Dermis blood vessel endothelial cell (primary cell): Measurements from ENCODE around the gene ZCCHC17. TPM values are rescaled to one million over a fixed set of nuclear protein-coding genes. Genes with fewer than 3 reads are reported as not detected.
"Not testable (repeated sequence)": the region's sequence is repeated elsewhere in the genome, so short reads cannot be mapped to it uniquely, and the experiment has no call there.

ENCODE experiments used
- DNase-seq: peaks from one replicate; pipeline ENCODE4 v3.0.0; 2010
- total RNA-seq: library from RNA; depleted of rRNA; stranded (reverse); fragments of >200 nt; gene quantifications from 2 replicates; pipeline ENCODE4 v1.2.3, GENCODE V29; 2014

ZCCHC17 gene, protein sequence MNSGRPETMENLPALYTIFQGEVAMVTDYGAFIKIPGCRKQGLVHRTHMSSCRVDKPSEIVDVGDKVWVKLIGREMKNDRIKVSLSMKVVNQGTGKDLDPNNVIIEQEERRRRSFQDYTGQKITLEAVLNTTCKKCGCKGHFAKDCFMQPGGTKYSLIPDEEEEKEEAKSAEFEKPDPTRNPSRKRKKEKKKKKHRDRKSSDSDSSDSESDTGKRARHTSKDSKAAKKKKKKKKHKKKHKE
- total RNA-seq = 34.3 and 36.9 TPM in 2 replicates

DNA sequence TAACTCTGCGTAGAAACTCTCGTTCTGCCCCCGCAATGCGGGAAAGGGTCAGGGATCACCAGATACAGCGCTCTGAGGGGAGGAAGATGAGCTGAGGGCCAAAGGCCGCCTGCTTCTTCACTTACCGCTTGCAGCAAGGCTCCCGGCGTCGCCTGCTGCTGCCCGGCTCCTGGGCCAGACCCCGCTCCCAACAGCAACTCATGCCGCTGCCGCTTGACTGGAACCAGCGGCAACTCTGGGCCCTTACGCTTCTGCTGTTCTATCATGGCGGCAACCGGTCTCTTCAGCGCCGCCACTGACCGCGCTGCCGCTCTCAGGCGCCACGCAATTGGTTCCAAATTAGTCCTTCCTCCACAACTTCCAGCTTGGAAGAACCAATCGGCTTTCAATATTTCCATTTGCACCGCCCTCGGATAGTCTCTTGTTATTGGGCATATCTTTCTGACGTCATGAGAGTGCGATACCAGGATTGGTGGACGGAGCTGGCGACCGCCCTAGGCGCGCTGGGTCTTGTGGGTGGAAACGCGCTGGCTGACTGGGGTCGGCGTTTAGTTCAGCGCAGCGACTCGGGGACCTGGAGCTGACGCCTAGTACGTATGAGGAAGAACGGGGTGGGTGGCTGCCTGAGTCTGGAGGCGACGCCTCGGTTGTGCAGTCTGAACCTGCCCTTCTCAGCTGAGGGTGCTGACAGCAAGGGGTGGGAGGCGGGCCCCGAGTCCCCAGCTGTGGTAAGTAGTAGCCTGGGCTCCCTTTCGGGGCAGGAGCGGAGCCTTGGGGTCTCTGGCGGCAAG is at the start of gene ZCCHC17, which contains the start of gene SNRNP40:
TSS of gene ZCCHC17 (plus strand) at position 547 of the 791 bp plus-strand sequence. CDS start 13,067 bp downstream, outside the sequence.
TSS of gene SNRNP40 (minus strand) at position 303 of the 791 bp plus-strand sequence. CDS start at position 266, 37 bp downstream.
- DNase-seq = peak; percentile 99

DNA sequence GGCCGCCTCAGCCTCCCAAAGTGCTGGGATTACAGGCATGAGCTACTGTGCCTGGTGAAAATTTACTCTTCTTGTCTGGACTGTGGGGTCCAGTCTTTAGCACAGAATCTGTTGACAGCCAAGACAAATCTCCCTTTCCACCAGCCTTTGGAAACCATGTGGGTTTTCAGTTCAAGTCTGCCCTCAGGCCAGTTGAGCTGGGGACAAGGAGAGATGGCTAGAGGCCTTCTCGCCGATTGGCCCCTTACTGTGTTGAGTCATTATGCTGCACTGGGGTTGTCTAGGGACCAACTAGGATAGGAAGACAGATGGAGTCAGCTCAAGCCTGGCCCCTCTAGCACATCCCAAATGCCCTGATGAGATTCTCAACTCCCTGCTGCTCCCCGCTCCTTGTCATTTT is 48.6 kb upstream of the ZCCHC17 start:
- DNase-seq = no peak

- no peak for DNase-seq
These were observed 47.0 kb upstream of the ZCCHC17 start for GRCh38 chr1:31249854-31250253.

DNA sequence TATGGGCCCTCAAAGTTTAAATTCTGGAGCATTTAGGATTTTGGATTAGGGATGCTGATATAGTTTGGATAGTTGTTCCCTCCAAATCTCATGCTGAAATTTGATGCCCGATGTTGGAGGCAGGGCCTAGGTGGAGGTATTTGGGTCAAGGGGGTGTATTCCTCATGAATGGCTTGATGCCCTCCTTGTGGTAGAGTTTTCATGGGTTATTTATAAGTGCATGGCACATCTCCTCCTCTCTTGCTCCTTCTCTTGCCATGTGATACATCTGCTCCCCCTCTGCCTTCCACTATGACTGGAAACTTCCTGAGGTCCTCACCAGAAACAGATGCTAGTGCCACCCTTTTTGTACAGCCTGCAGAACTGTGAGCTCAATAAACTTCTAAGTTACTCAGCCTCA is 39.6 kb upstream of the ZCCHC17 start:
- DNase-seq = no peak

- no peak for DNase-seq
These were observed 38.3 kb upstream of the ZCCHC17 start for GRCh38 chr1:31258581-31258980.

GRCh38 chr1:31259746-31260145 is 37.1 kb upstream of the ZCCHC17 start:
- DNase-seq = no peak

GRCh38 chr1:31261916-31262315 is 34.9 kb upstream of the ZCCHC17 start:
- DNase-seq = no peak

- DNase-seq = not testable (repeated sequence)
These were observed 34.4 kb upstream of the ZCCHC17 start for GRCh38 chr1:31262393-31262792.

GRCh38 chr1:31263408-31263807 is 33.4 kb upstream of the ZCCHC17 start:
- no peak for DNase-seq

GRCh38 chr1:31264790-31265386 is 31.9 kb upstream of the ZCCHC17 start:
- DNase-seq = no peak

DNA sequence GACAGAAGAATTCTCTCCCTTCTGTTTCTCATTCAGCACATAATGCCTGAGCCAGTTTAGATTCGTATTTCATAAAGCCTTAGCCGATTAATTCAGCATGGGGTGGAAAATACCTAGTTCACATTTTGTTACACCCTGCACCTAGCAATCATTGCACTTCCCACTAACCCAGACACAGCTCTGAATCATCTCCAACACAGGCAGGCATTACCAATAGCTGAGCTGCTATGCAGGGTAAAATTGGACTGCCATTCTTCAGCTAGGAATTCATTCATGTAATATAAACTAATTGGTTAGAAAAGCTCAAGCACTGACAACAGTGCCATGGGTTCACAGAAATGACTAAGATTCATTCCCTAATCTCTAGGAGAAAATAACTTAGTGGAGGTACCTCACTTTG is 30.3 kb upstream of the ZCCHC17 start:
- DNase-seq = no peak

GRCh38 chr1:31272369-31272768 is 24.5 kb upstream of the ZCCHC17 start:
- peak; percentile 72 for DNase-seq

DNA sequence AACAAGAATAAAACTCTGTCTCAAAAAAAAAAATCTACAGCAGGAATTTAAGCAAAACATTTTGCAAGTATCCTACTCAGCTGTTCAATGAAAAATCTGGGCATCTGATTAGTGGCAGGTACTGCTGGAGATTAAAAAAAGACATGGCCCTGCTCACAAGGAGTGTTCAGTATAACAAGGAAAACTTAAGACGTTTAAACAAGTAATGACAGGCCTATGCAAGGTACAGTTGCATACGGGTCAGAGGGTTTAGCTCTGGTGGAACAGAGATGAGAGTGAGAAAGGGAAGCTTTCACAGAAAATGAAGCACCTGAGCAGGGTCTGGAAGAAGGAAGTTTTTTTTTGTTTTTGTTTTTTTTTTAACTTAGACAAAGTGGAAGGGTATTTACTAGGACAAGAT is 23.2 kb upstream of the ZCCHC17 start:
- no peak for DNase-seq

- not testable (repeated sequence) for DNase-seq
These were observed 14.4 kb upstream of the ZCCHC17 start for GRCh38 chr1:31282426-31282825.

GRCh38 chr1:31287791-31288190 is 9.0 kb upstream of the ZCCHC17 start:
- not testable (repeated sequence) for DNase-seq

DNA sequence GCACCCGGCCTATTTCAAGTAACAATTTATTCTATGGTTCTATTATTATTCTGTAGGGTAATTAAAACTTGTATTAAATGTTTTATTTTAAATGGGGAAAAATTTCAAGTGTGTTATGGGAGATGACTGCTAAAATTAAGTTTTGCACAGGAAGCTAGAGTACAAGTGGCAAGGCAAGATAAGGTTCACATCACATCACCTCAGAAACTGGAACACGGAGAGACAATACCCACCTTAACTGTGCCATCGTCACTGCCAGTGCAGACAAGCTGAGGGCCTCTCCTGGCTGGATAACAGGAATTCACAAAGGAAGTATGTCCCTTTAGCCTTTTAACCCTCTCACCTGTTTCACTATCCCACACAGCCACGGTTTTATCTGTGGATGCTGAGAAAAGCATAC is 7.8 kb upstream of the ZCCHC17 start:
- peak; percentile 30 for DNase-seq

DNA sequence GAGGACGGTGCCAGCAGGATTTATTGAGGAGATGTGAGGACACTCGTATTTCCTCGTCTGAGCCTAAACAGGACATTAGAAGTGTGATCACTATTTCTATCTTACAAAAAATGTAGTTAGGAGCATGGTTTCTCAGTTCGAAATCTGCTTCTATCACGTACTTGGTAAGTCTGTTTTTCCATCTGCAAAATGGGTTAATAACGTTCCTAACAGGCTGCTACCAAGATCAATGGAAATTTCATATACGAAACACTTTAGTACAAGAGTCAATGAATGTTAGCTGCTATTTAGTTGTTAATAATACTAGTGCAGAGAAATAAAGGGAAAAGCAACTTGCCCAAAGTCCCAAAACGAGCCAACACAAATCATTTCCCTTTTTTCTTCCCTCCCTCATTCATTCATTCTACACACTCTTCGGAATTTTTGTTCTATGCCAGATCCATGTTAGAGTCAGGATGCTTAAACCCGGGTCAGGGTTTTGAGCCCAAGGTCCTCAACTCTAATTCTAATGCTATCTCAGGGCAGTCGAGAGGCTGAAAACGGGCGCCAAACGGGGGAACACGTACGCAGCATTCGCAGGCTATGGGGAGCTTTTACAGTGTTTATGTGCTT is 852 bp upstream of the ZCCHC17 start:
- DNase-seq = peak; percentile 4

GRCh38 chr1:31297277-31298247 is 730 bp downstream of the ZCCHC17 start:
- peak; percentile 58 for DNase-seq

GRCh38 chr1:31299365-31299764 is 2.5 kb downstream of the ZCCHC17 start:
- peak; percentile 9 for DNase-seq

DNA sequence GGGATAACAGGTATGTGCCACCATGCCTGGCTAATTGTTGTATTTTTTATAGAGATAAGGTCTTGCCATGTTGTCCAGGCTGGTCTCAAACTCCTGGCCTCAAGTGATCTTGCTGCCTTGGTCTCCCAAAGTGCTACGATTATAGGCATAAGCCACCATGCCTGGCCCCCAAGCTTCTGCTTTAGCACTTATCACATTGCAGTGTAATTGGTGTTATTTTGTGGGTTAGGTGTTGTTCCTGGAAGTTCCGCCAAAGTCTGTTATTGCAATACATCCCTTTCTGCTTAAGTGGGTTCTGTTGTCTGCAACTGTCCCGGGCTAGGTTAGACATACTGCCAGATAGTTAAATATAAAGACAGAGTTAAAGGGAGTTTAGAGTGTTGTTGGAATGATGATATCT is 3.4 kb downstream of the ZCCHC17 start:
- DNase-seq = no peak

DNA sequence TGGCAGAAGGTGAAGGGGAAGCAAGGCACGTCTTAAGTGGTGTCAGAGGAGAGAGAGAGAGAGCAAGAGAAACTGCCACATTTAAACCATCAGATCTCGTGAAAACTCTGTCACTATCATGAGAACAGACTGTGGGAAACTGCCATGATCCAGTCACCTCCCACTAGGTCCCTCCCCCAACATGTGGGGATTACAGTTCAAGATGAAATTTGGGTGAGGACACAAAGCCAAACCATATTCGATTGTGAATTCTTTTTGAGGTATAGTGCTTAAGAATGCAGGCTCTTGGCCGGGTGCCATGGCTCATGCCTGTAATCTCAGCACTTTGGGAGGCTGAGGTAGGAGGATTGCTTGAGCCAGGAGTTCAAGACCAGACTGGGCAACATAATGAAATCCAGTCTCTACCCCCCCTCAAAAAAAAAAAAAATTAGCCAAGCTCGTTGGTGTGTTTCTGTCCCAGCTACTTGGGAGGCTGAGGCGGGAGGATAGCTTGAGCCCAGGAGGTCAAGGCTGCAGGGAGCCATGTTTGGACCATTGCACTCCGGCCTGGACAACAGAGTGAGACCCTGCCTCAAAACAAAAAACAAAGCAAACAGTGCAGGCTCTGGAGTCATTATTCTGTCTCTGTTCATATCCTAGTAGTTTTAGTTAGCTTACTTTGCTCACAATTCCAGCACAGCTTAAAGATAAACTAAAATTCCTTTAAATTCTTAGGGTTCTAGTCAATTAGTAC is 6.0 kb downstream of the ZCCHC17 start:
- DNase-seq = no peak
